HepG2 (cell line): ENCODE measurements around the gene MAGEC1.

Source experiments
- NFYB ChIP-seq: sonication (generic); formaldehyde crosslinking; IDR thresholded peaks from 2 replicates; pipeline ENCODE4 v1.4.0; 2020; ENCODE audit warnings: missing genetic modification reagents
- POLR2AphosphoS5 ChIP-seq: IDR thresholded peaks from 2 replicates; pipeline ENCODE4 v1.6.1; 2012; ENCODE audit warnings: low read depth, low read length
- SP1 ChIP-seq, 2 experiments: fragments of 450-650 bp in 1 of 2; sonication (generic) in 1 of 2; formaldehyde crosslinking in 1 of 2; IDR thresholded peaks; 2 replicates each; pipeline versions ENCODE4 v1.4.0 to v1.6.1; 2016 to 2020; ENCODE audit warnings: missing genetic modification reagents in 1 of 2
- TAF1 ChIP-seq: sonication (generic); formaldehyde crosslinking; IDR thresholded peaks from 2 replicates; pipeline ENCODE4 v1.4.0; 2020; ENCODE audit warnings: missing genetic modification reagents
- ZNF839 ChIP-seq: sonication (generic); formaldehyde crosslinking; IDR thresholded peaks from 2 replicates; pipeline ENCODE4 v1.4.0; 2020; ENCODE audit warnings: missing genetic modification reagents, mild to moderate bottlenecking, borderline replicate concordance

GRCh38 chrX:141934059-141934641 is 30.5 kb downstream of the MAGEC1 start:
- no peak for TF ChIP-seq SP1 (IDR thresholded peaks at IDR 0.05)
- TF ChIP-seq SP1 (CRISPR knock-in tag; IDR thresholded peaks at IDR 0.05): no peak
- TF ChIP-seq TAF1: no peak
- no peak for TF ChIP-seq NFYB (CRISPR knock-in tag)
- TF ChIP-seq POLR2AphosphoS5: no peak
- no peak for TF ChIP-seq ZNF839
